ENCODE results near the gene GTF2H3.
"Not testable (repeated sequence)": the region's sequence is repeated elsewhere in the genome, so short reads cannot be mapped to it uniquely, and the experiment has no call there.

The GTF2H3 gene

DNA sequence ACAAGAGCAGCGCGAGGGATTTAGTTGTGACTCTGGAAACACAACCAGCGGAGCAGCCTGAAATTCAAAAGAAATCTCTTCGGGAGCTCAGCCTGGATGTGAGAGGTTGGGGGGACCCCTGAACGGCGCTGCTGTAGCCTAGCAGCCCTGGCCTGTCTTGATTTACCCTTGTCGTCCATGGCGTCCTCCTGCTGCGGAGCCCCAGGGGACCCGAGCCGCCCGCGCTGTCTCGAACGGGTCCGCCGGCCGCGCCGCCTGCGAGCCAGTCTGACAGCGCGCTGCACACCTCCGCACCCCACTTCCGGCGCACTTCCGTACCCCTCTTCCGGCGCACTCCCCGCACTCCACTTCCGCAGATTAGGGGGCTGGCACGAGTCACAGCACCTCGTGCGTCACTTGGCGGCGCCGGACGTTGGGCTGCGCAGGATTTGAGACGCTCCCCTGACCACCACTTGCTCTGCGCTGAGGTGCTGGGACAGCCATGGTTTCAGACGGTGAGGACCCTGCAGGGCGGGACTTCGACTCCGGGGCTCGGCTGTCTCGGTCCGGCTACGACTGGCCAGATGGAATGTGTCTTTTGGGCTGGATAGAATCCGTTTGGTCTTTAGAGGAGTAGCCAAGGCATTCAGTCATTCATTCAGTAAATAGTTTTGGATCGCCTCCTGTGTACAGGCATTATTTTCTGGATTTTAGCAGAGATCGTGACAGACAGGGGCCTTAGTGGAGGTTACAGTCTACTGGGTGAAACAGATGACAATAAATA lies at the start of gene GTF2H3, which contains the start of gene EIF2B1:
Gene GTF2H3, plus strand, starts transcription at position 451 of the 763 bp plus-strand sequence. Its CDS starts 31 bp downstream, at position 482.
Gene EIF2B1, minus strand, starts transcription at position 308 of the 763 bp plus-strand sequence. Its CDS starts 129 bp downstream, at position 179.
- in situ Hi-C loops (cut with MboI; ENCODE audit: low sequenced_read_pairs) = no loop called here

- in situ Hi-C loops (cut with MboI; ENCODE audit: low sequenced_read_pairs) = no loop called here
Observed at GRCh38 chr12:123591702-123592481, 41.7 kb upstream of the GTF2H3 start.

DNA sequence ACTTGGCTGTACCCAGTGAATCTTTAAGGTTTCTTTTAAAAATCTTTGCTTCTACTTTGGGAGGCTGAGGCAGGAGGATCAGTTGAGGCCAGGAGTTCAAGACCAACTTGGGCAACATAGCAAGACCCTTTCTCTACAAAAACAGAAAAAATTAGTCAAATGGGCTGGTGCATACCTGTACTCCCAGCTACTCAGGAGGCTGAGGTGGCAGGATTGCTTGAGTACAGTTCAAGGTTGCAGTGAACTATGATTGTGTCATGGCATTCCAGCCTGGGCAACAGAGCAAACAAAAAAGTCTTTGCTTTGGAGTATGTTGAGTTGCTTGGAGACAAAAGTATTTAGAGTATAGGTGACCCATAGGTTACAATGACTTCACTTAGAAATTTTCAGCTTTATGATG lies 37.9 kb upstream of the GTF2H3 start:
- in situ Hi-C loops (cut with MboI; ENCODE audit: low sequenced_read_pairs) = no loop called here

DNA sequence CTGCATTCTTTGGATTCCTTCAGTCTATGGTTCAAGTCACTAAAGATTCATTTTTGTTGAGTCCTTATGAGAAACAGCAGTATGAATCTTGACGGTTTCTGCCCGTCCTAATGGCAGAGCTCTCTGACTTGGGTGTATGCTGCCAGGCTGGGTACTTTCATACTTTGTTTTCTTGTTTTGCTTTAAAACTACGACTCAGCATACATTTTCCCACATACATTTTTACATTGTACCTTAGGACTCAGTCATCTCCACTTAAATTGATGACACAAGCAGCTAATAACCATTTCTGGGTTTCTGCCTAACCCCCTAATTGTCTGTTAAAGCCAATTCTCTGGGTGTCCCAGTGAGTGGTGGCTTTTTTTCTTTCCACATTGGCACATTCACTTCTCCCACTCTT lies 36.5 kb upstream of the GTF2H3 start:
- in situ Hi-C loops (cut with MboI; ENCODE audit: low sequenced_read_pairs) = no loop called here

- in situ Hi-C loops (cut with MboI; ENCODE audit: low sequenced_read_pairs) = no loop called here
Observed at GRCh38 chr12:123598522-123598921, 35.1 kb upstream of the GTF2H3 start.

GRCh38 chr12:123599310-123599709 lies 34.3 kb upstream of the GTF2H3 start:
- in situ Hi-C loops (cut with MboI; ENCODE audit: low sequenced_read_pairs) = no loop called here

DNA sequence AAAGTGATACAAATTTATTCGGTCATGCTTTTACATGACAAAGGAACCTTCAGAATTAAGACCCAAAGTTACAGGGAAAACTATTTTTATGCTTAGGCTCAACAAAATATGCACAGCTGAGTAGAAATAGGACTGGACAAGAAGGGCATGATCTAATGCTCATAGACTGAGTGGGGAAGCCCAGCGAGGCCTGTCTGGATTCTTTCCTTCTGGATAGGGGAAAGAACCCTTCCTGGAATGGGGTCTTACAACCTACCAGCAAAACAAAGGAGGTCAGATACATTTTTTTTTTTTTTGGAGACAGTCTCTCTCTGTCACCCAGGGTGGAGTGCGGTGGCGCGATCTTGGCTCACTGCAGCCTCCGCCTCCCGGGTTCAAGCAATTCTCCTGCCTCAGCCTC lies 33.9 kb upstream of the GTF2H3 start:
- in situ Hi-C loops (cut with MboI; ENCODE audit: low sequenced_read_pairs) = no loop called here

- in situ Hi-C loops (cut with MboI; ENCODE audit: low sequenced_read_pairs) = no loop called here
Observed at GRCh38 chr12:123601602-123602489, 31.8 kb upstream of the GTF2H3 start, which contains the start of gene DDX55. TSS of gene DDX55 (plus strand) at chr12:123602099. CDS start at chr12:123602149, 50 bp downstream.

GRCh38 chr12:123602651-123603195 lies 30.9 kb upstream of the GTF2H3 start:
- in situ Hi-C loops (cut with MboI; ENCODE audit: low sequenced_read_pairs) = no loop called here

DNA sequence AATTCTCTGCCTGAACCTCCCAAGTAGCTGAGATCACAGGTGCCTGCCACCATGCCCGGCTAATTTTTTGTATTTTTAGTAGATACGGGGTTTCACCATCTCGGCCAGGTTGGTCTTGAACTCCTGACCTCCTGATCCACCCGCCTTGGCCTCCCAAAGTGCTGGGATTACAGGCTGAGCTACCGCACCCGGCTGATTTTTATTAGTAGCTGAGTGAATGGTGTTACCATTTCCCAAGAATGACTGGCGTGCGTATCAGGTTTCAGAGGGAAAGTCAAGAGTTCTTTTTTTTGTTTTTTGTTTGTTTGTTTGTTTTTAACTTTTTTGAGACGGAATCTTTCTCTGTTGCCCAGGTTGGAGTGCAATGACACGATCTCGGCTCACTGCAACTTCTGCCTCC lies 30.1 kb upstream of the GTF2H3 start:
- in situ Hi-C loops (cut with MboI; ENCODE audit: low sequenced_read_pairs) = not testable (repeated sequence)

- in situ Hi-C loops (cut with MboI; ENCODE audit: low sequenced_read_pairs) = no loop called here
Observed at GRCh38 chr12:123607756-123608155, 25.9 kb upstream of the GTF2H3 start.

GRCh38 chr12:123608182-123608581 lies 25.4 kb upstream of the GTF2H3 start:
- in situ Hi-C loops (cut with MboI; ENCODE audit: low sequenced_read_pairs) = no loop called here

- in situ Hi-C loops (cut with MboI; ENCODE audit: low sequenced_read_pairs) = no loop called here
Observed at GRCh38 chr12:123614110-123614509, 19.5 kb upstream of the GTF2H3 start.

GRCh38 chr12:123614531-123614930 lies 19.1 kb upstream of the GTF2H3 start:
- in situ Hi-C loops (cut with MboI; ENCODE audit: low sequenced_read_pairs) = no loop called here

DNA sequence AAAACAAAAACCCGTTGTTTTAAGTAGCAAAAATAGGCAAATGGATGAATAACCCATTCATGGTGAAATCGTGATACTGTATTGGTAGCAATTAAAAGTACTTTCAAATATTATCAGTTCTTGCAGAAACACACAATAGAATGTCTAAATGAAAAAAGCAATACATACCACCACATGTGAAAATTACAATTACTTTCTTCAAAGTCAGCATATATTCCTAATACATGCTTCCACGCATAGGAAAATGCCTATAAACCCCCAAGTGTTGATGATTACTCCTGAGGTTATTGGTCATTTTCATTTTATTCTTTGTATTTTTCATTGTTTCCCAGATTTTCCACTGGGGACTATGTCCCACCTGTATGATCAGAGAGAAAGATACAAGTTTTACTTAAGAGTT lies 16.5 kb upstream of the GTF2H3 start:
- in situ Hi-C loops (cut with MboI; ENCODE audit: low sequenced_read_pairs) = no loop called here

- in situ Hi-C loops (cut with MboI; ENCODE audit: low sequenced_read_pairs) = no loop called here
Observed at GRCh38 chr12:123617580-123617979, 16.0 kb upstream of the GTF2H3 start.

DNA sequence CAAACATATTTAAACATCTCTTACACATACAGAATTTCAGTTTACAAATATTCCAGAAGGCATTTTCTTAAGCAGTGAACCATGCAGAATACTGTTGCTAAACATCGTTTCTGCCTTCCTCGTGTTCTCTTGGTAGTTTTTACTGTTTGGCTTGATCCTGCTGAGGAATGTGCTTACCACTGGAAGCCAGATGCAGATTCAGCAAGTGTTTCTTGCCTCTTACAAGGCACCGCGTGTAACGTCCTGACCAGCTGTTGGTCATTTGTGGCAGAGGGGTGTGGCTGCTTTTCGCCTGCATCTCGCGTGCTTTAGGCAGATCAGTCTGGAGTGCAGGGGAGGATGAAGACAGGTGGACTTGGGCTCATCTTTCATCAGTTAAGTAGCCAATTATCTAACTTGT lies 12.5 kb upstream of the GTF2H3 start:
- in situ Hi-C loops (cut with MboI; ENCODE audit: low sequenced_read_pairs) = no loop called here

GRCh38 chr12:123621619-123622530 lies 11.8 kb upstream of the GTF2H3 start:
- in situ Hi-C loops (cut with MboI; ENCODE audit: low sequenced_read_pairs) = no loop called here

DNA sequence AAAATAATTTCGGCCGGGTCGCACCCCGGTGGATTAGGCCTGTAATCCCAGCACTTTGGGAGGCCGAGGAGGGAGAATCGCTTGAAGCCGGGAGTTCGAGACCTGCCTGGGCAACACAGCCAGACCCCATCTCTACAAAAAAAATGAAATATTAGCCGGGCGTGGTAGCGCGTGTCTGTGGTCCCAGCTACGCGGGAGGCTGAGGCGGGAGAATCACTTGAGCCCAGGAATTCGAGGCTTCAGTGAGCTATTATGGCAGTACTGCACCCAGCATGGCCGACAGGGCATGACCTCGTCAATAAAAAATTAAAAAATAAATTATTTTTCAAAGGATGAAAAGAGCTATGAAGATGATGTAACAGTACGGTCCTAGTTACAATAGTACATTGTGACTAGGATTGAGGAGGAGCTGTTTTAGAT lies 523 bp downstream of the GTF2H3 start:
- in situ Hi-C loops (cut with MboI; ENCODE audit: low sequenced_read_pairs) = no loop called here

DNA sequence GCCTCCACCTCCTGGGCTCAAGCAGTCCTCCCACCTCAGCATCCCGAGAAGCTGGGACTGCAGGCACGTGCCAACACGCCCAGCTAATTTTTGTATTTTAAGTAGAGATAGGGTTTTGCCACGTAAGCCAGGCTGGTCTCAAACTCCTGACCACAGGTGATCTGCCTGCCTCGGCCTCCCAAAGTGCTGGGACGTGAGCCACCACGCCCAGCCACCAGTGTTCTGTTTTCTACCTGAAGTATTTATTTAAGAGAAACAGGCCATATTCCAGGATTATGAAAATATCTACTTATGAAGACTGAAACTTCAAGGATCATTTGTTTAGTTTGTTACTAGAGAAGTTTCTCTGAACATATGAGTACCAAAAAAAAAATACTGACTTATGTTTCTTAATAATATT lies 10.3 kb downstream of the GTF2H3 start:
- in situ Hi-C loops (cut with MboI; ENCODE audit: low sequenced_read_pairs) = no loop called here
